IMR-90 (cell line): ENCODE data around the gene KCNAB1. TPM values are rescaled to one million over a fixed set of nuclear protein-coding genes. Genes with fewer than 3 reads are reported as not detected.
"Not testable (repeated sequence)": the region's sequence is repeated elsewhere in the genome, so short reads cannot be mapped to it uniquely, and the experiment has no call there.

Source experiments
- ATAC-seq: fragments of 200-7000 bp; cut with Tn5 transposase; 2 replicates; pipeline ENCODE4 v1.9.1; 2020; ENCODE audit warnings: low read depth, mild to moderate bottlenecking, moderate library complexity
- BruUV-seq: library from RNA; stranded (reverse); fragments of 400-500 nt; replicated peaks from 2 replicates; lab custom pipeline; 2021; lab: Mats Ljungman, UMichigan
- CTCF ChIA-PET: fragments of 300-600 bp; formaldehyde crosslinking; extraction: SDS; loops from one replicate; lab custom pipeline; 2021; ENCODE audit warnings: antibody characterized with exemption; lab: Yijun Ruan, JAX
- POLR2A ChIA-PET: fragments of 300-600 bp; sonication (Branson Sonifier 250); formaldehyde crosslinking; loops from one replicate; lab custom pipeline; 2022; ENCODE audit warnings: antibody characterized with exemption; ENCODE audit not compliant: unreplicated experiment; lab: Charles Lee
- DNase-seq: peaks from one replicate; pipeline ENCODE4 v3.0.0; 2013
- H2AFZ ChIP-seq: replicated peaks from 2 replicates; pipeline ENCODE3; 2013; ENCODE audit warnings: low read length, mild to moderate bottlenecking; ENCODE audit not compliant: poor library complexity
- H2AK5ac ChIP-seq: 2 replicates; pipeline ENCODE4 v1.6.1; 2013; ENCODE audit warnings: low read depth, low read length, inconsistent platforms
- H2AK9ac ChIP-seq: replicated peaks from 2 replicates; pipeline ENCODE3; 2013; ENCODE audit warnings: mild to moderate bottlenecking, low read depth, low read length, moderate library complexity; ENCODE audit not compliant: poor library complexity
- H2BK120ac ChIP-seq: 2 replicates; pipeline ENCODE4 v1.6.1; 2013; ENCODE audit warnings: low read depth, low read length, inconsistent platforms
- H2BK15ac ChIP-seq: 3 replicates; pipeline ENCODE4 v1.6.1; 2013; ENCODE audit warnings: low read depth, low read length, inconsistent platforms
- H2BK20ac ChIP-seq: 2 replicates; pipeline ENCODE4 v1.6.1; 2013; ENCODE audit warnings: low read depth, mild to moderate bottlenecking, inconsistent platforms, low read length, moderate library complexity
- H2BK5ac ChIP-seq: 2 replicates; pipeline ENCODE4 v1.6.1; 2013; ENCODE audit warnings: mild to moderate bottlenecking, low read depth, low read length, inconsistent platforms; ENCODE audit not compliant: poor library complexity, severe bottlenecking
- H3K14ac ChIP-seq: replicated peaks from 2 replicates; pipeline ENCODE4 v1.6.1; 2013; ENCODE audit warnings: low read depth, low read length, inconsistent platforms
- H3K18ac ChIP-seq: 2 replicates; pipeline ENCODE4 v1.6.1; 2013; ENCODE audit warnings: low read depth, low read length, control low read depth
- H3K23ac ChIP-seq: 2 replicates; pipeline ENCODE4 v1.6.1; 2013; ENCODE audit warnings: low read depth, low read length, inconsistent platforms
- H3K27ac ChIP-seq: 2 replicates; pipeline ENCODE4 v1.5.1; 2013; ENCODE audit warnings: mild to moderate bottlenecking, control low read depth, low read length; ENCODE audit not compliant: insufficient read depth
- H3K27me3 ChIP-seq: 2 replicates; pipeline ENCODE4 v1.6.1; 2013; ENCODE audit warnings: low read length; ENCODE audit not compliant: control insufficient read depth, insufficient read depth
- H3K36me3 ChIP-seq: 2 replicates; pipeline ENCODE4 v1.6.1; 2013; ENCODE audit warnings: low read length, mixed read lengths; ENCODE audit not compliant: control insufficient read depth, insufficient read depth
- H3K4ac ChIP-seq: 2 replicates; pipeline ENCODE4 v1.6.1; 2013; ENCODE audit warnings: low read depth, low read length, inconsistent platforms
- H3K4me1 ChIP-seq: 2 replicates; pipeline ENCODE4 v1.6.1; 2013; ENCODE audit warnings: low read length, mixed read lengths; ENCODE audit not compliant: control insufficient read depth, insufficient read depth
- H3K4me2 ChIP-seq: 2 replicates; pipeline ENCODE4 v1.6.1; 2013; ENCODE audit warnings: low read depth, mild to moderate bottlenecking, control low read depth, low read length, moderate library complexity
- H3K4me3 ChIP-seq: 2 replicates; pipeline ENCODE4 v1.5.1; 2013; ENCODE audit warnings: low read depth, mild to moderate bottlenecking, control low read depth, low read length, moderate library complexity; ENCODE audit not compliant: insufficient read depth
- H3K56ac ChIP-seq: 2 replicates; pipeline ENCODE4 v1.6.1; 2013; ENCODE audit warnings: low read length, inconsistent platforms; ENCODE audit not compliant: insufficient read depth; ENCODE audit errors: extremely low read depth
- H3K79me1 ChIP-seq, 2 experiments: 2 replicates each; pipeline ENCODE4 v1.6.1; 2013; ENCODE audit warnings: low read length in 2 of 2, inconsistent platforms in 1 of 2, low read depth in 1 of 2
- H3K9ac ChIP-seq: 2 replicates; pipeline ENCODE4 v1.6.1; 2013; ENCODE audit warnings: low read depth, low read length, control low read depth
- H3K9me1 ChIP-seq: 2 replicates; pipeline ENCODE4 v1.6.1; 2013; ENCODE audit warnings: low read length, inconsistent platforms; ENCODE audit not compliant: insufficient read depth
- H3K9me3 ChIP-seq: 2 replicates; pipeline ENCODE4 v1.6.1; 2013; ENCODE audit warnings: low read length; ENCODE audit not compliant: control insufficient read depth, insufficient read depth
- H4K20me1 ChIP-seq: 2 replicates; pipeline ENCODE4 v1.6.1; 2013; ENCODE audit warnings: low read length, inconsistent platforms; ENCODE audit not compliant: insufficient read depth
- H4K5ac ChIP-seq: 2 replicates; pipeline ENCODE4 v1.6.1; 2013; ENCODE audit warnings: mild to moderate bottlenecking, low read depth, low read length, control low read depth
- H4K8ac ChIP-seq, 2 experiments: 2 replicates each; pipeline ENCODE4 v1.6.1; 2013; ENCODE audit warnings: low read depth in 2 of 2, low read length in 2 of 2, control low read depth in 1 of 2, inconsistent platforms in 1 of 2
- H4K91ac ChIP-seq: 2 replicates; pipeline ENCODE4 v1.6.1; 2013; ENCODE audit warnings: low read depth, low read length, inconsistent platforms; ENCODE audit not compliant: insufficient read depth
- CEBPB ChIP-seq: IDR thresholded peaks from 2 replicates; pipeline ENCODE4 v1.6.1; 2012; ENCODE audit warnings: low read depth, low read length, improper control_type of control experiment
- NFE2L2 ChIP-seq: fragments of 150-350 bp; IDR thresholded peaks from 2 replicates; pipeline ENCODE4 v1.6.1; 2016; ENCODE audit warnings: low read depth, mild to moderate bottlenecking, low read length
- WGBS, 2 experiments: methylation state at CpG; one replicate each; pipeline versions ENCODE4 v1.1.5 to v1.1.7; 2013; ENCODE audit warnings: missing lambda C conversion rate in 2 of 2; ENCODE audit not compliant: insufficient read length in 1 of 2; ENCODE audit errors: extremely low coverage in 2 of 2; 5-methylcytosine and 5-hydroxymethylcytosine counted together
- dilution Hi-C: fragments of 300-500 bp; cut with HindIII; formaldehyde crosslinking; loops from one replicate; pipeline ENCODE4 v1.14.3; 2018; ENCODE audit warnings: low sequenced_read_pairs; ENCODE audit not compliant: unreplicated experiment
- in situ Hi-C: fragments of 300-500 bp; cut with MboI; formaldehyde crosslinking; loops from 3 replicates; pipeline ENCODE4 v1.14.3; 2019; ENCODE audit warnings: low sequenced_read_pairs, inconsistent platforms, mixed read lengths
- intact Hi-C: fragments of 100-400 bp; cut with micrococcal nuclease; formaldehyde crosslinking; loops from 2 replicates; pipeline ENCODE4 v1.10.0; 2022
- polyA plus RNA-seq, 3 experiments: library from polyadenylated mRNA; depleted of rRNA; stranded (reverse); fragments of >200 nt; gene quantifications; 2 replicates each; pipeline ENCODE4 v1.2.3, GENCODE V29; 2012; ENCODE audit warnings: low replicate concordance in 1 of 3
- total RNA-seq: library from RNA; depleted of rRNA; stranded (reverse); fragments of >200 nt; gene quantifications from 2 replicates; pipeline ENCODE4 v1.2.3, GENCODE V29; 2012

The KCNAB1 gene
- total and polyA plus RNA-seq, 2 of the 4 experiments (the other 2 are of a cell fraction) = under 0.01 to 0.07 TPM

- Histone ChIP-seq H4K8ac (no peak overlapping the region), H3K9ac (no peak overlapping the region), H4K91ac (no peak overlapping the region), H3K14ac (no peak overlapping the region), H3K4me2 (no peak overlapping the region), H3K4me1 (no peaks in the 10 kb centered on the region), H2AFZ (no peak overlapping the region), H3K9me1 (no peaks in the 10 kb centered on the region), H2BK15ac (no peak overlapping the region), H2AK9ac (no peak overlapping the region), H2BK120ac (no peak overlapping the region), H4K20me1 (no peaks in the 10 kb centered on the region), H3K4ac (no peak overlapping the region), H3K36me3 (no peaks in the 10 kb centered on the region), H3K23ac (no peak overlapping the region), H3K56ac (no peak overlapping the region), H4K5ac (no peak overlapping the region), H3K79me1 (no peaks in the 10 kb centered on the region), H2BK5ac (no peak overlapping the region), H3K4me3 (no peak overlapping the region), H2AK5ac (no peak overlapping the region), H2BK20ac (no peak overlapping the region), H3K9me3 (no peaks in the 10 kb centered on the region), H3K27ac (no peak overlapping the region), H3K27me3 (peaks cover 4% of the 10 kb centered on the region; the same call in 1 of the 2 replicates), H3K18ac (no peak overlapping the region)
- ATAC-seq (no peak), DNase-seq (no peak)
- POLR2A ChIA-PET = no interaction called here
- dilution Hi-C loops (no loop called here), intact Hi-C loops (no loop called here), in situ Hi-C loops (loop anchor here (10.0 kb wide), 1 partner anchor 101 kb away; no protein-coding TSS in a partner anchor)
- BruUV-seq = no TSS peak
- CTCF ChIA-PET = interaction anchor here (0.9 kb wide), 1 partner anchor 573 kb away, joined by 3 read pairs; no protein-coding TSS in a partner anchor
- TF ChIP-seq NFE2L2 (no peak), CEBPB (peak; percentile 24; the same call in 1 of the 2 replicates)
- WGBS, 2 experiments = no CpG with 5 or more reads among the region's 1 CpG
Observed at GRCh38 chr3:156563900-156564682, 443.7 kb downstream of the KCNAB1 start.

GRCh38 chr3:156569016-156569415 is 448.6 kb downstream of the KCNAB1 start:
- H3K9ac ChIP-seq, H3K4ac ChIP-seq, H3K9me3 ChIP-seq, intact Hi-C loops, H3K27ac ChIP-seq, H4K8ac ChIP-seq, H2AK9ac ChIP-seq, H2AK5ac ChIP-seq, H3K79me1 ChIP-seq, H2BK20ac ChIP-seq, BruUV-seq, H4K91ac ChIP-seq, H3K18ac ChIP-seq, H2BK120ac ChIP-seq, H3K4me3 ChIP-seq, H3K4me2 ChIP-seq, POLR2A ChIA-PET, DNase-seq, H4K20me1 ChIP-seq, H3K9me1 ChIP-seq, H3K56ac ChIP-seq, H4K5ac ChIP-seq, H3K14ac ChIP-seq, H2AFZ ChIP-seq, ATAC-seq, H3K23ac ChIP-seq, H2BK15ac ChIP-seq, dilution Hi-C loops, H3K36me3 ChIP-seq, H3K4me1 ChIP-seq, H2BK5ac ChIP-seq: not testable (repeated sequence)
- H3K27me3 ChIP-seq = peaks cover 18% of the 10 kb centered on the region
- CTCF ChIA-PET = interaction anchor here (0.6 kb wide), 2 partner anchors 24 to 568 kb away, joined by 3 read pairs; no protein-coding TSS in a partner anchor
- in situ Hi-C loops = loop anchor here (10.0 kb wide), 1 partner anchor 96 kb away; no protein-coding TSS in a partner anchor
- no CpG with 5 or more reads among the region's 8 CpGs for WGBS, 2 experiments
